ENCODE results near the gene THSD4. TPM values are rescaled to one million over a fixed set of nuclear protein-coding genes. Genes with fewer than 3 reads are reported as not detected.

THSD4 gene
- total RNA-seq, 1 experiment from 2014 or later: 29.3 TPM

GRCh38 chr15:71807125-71807629 lies 691.9 kb downstream of the THSD4 start:
- H3K36me3 ChIP-seq (ENCODE audit: low read depth): no peaks in the 10 kb centered on the region
- POLR2A ChIA-PET (ENCODE audit: unreplicated experiment): interaction anchor here (0.6 kb wide), 1 partner anchor 309 kb away, joined by 9 read pairs; no protein-coding TSS in a partner anchor
- H3K4me3 ChIP-seq: no peak overlapping the region
- no peak overlapping the region for H3K27ac ChIP-seq
- no peaks in the 10 kb centered on the region for H4K20me1 ChIP-seq (ENCODE audit: insufficient read depth)
- no peak overlapping the region for H3K4me2 ChIP-seq
- H3K9me2 ChIP-seq (ENCODE audit: insufficient read depth): no peaks in the 10 kb centered on the region
- DNase-seq: no peak
- no TSS peak for BruUV-seq (replicated peaks)
- no peaks in the 10 kb centered on the region for H3F3A ChIP-seq (ENCODE audit: insufficient read depth, low read depth)
- H2AFZ ChIP-seq: no peak overlapping the region
- CTCF ChIA-PET: interaction anchor here (0.5 kb wide), 1 partner anchor 391 kb away, joined by 15 read pairs; the partner anchor contains the start of gene GRAMD2A
- intact Hi-C loops (cut with micrococcal nuclease; ENCODE audit: unreplicated experiment): loop anchor here (10.0 kb wide), 1 partner anchor 912 kb away; the partner anchor contains the start of genes LRRC49 and THAP10
- no peaks in the 10 kb centered on the region for H3K9me3 ChIP-seq (ENCODE audit: insufficient read depth, low read depth)
- TF ChIP-seq EZH2 (IDR thresholded peaks at IDR 0.05; ENCODE audit: low read depth): no peak
- TF ChIP-seq, protein P1, sequence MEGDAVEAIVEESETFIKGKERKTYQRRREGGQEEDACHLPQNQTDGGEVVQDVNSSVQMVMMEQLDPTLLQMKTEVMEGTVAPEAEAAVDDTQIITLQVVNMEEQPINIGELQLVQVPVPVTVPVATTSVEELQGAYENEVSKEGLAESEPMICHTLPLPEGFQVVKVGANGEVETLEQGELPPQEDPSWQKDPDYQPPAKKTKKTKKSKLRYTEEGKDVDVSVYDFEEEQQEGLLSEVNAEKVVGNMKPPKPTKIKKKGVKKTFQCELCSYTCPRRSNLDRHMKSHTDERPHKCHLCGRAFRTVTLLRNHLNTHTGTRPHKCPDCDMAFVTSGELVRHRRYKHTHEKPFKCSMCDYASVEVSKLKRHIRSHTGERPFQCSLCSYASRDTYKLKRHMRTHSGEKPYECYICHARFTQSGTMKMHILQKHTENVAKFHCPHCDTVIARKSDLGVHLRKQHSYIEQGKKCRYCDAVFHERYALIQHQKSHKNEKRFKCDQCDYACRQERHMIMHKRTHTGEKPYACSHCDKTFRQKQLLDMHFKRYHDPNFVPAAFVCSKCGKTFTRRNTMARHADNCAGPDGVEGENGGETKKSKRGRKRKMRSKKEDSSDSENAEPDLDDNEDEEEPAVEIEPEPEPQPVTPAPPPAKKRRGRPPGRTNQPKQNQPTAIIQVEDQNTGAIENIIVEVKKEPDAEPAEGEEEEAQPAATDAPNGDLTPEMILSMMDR (conservative IDR thresholded peaks at IDR 0.05): no peak
- no peaks in the 10 kb centered on the region for H3K79me2 ChIP-seq (ENCODE audit: low read depth)
- peaks cover 7% of the 10 kb centered on the region; the same call in 1 of the 2 replicates for H3K4me1 ChIP-seq (replicated peaks; ENCODE audit: insufficient read depth)
- no peaks in the 10 kb centered on the region for H3K27me3 ChIP-seq (ENCODE audit: insufficient read depth, low read depth)

GRCh38 chr15:71807691-71808091 lies 692.4 kb downstream of the THSD4 start:
- Histone ChIP-seq H3K79me2 (ENCODE audit: low read depth) (no peaks in the 10 kb centered on the region), H3K9me2 (ENCODE audit: insufficient read depth) (no peaks in the 10 kb centered on the region), H2AFZ (no peak overlapping the region), H4K20me1 (ENCODE audit: insufficient read depth) (no peaks in the 10 kb centered on the region), H3K4me3 (no peak overlapping the region), H3K4me2 (no peak overlapping the region), H3K9me3 (ENCODE audit: insufficient read depth, low read depth) (no peaks in the 10 kb centered on the region), H3K36me3 (ENCODE audit: low read depth) (no peaks in the 10 kb centered on the region), H3F3A (ENCODE audit: insufficient read depth, low read depth) (no peaks in the 10 kb centered on the region), H3K27me3 (ENCODE audit: insufficient read depth, low read depth) (no peaks in the 10 kb centered on the region), H3K4me1 (replicated peaks; ENCODE audit: insufficient read depth) (peaks cover 7% of the 10 kb centered on the region; the same call in 1 of the 2 replicates), H3K27ac (no peak overlapping the region)
- DNase-seq: no peak
- ChIA-PET CTCF (interaction anchor here (0.5 kb wide), 1 partner anchor 390 kb away, joined by 15 read pairs; the partner anchor contains the start of gene GRAMD2A), POLR2A (ENCODE audit: unreplicated experiment) (interaction anchor here (0.6 kb wide), 1 partner anchor 308 kb away, joined by 9 read pairs; no protein-coding TSS in a partner anchor)
- TF ChIP-seq, protein P1 (conservative IDR thresholded peaks at IDR 0.05): no peak
- no peak for TF ChIP-seq EZH2 (IDR thresholded peaks at IDR 0.05; ENCODE audit: low read depth)
- no TSS peak for BruUV-seq (replicated peaks)
- intact Hi-C loops (cut with micrococcal nuclease; ENCODE audit: unreplicated experiment): loop anchor here (10.0 kb wide), 1 partner anchor 913 kb away; the partner anchor contains the start of genes LRRC49 and THAP10

DNA sequence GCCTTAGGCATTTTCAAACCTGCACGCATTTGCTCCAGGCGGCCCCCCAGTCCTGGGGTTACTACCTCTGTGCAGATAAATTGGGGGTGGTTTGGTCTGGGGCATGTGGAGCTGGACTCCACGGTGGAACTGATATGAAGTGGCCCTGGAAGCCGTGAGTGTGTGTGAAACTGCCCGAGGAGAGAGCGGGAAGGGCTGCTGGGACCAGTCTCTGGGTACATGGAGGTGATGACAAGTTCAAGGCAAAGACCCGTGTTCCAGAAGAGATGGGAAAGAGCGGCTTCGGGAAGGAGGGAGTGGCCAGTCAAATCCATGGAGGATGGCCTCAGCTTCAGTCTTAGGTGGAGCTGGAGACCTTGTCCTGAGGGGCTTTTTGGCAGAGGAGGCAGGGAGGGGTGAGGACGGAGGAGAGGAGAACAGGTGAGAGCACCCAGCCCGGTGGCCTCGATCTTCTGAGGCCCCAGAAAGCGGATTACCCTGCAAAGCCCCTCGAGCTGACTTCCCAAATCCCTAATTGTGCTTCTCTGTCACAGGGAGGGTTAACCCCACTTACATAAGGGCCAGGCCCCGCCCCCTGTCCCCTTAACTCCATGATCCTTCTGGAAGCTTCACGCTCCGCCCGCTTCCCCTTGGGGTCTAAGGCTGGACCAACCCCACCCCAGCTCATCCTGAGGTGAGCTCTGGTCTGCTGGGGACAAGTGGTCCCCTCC lies 693.2 kb downstream of the THSD4 start:
- H3K4me1 ChIP-seq (replicated peaks; ENCODE audit: insufficient read depth): peaks cover 7% of the 10 kb centered on the region; the same call in 1 of the 2 replicates
- H2AFZ ChIP-seq: no peak overlapping the region
- ChIA-PET CTCF (interaction anchor here (0.6 kb wide), 1 partner anchor 46 kb away, joined by 3 read pairs; no protein-coding TSS in a partner anchor), POLR2A (ENCODE audit: unreplicated experiment) (no interaction called here)
- H3K79me2 ChIP-seq (ENCODE audit: low read depth): no peaks in the 10 kb centered on the region
- no peaks in the 10 kb centered on the region for H3K36me3 ChIP-seq (ENCODE audit: low read depth)
- H3F3A ChIP-seq (ENCODE audit: insufficient read depth, low read depth): no peaks in the 10 kb centered on the region
- intact Hi-C loops (cut with micrococcal nuclease; ENCODE audit: unreplicated experiment): loop anchor here (10.0 kb wide), 1 partner anchor 914 kb away; the partner anchor contains the start of genes LRRC49 and THAP10
- TF ChIP-seq EZH2 (IDR thresholded peaks at IDR 0.05; ENCODE audit: low read depth): no peak
- TF ChIP-seq, protein P1 (conservative IDR thresholded peaks at IDR 0.05): no peak
- no peaks in the 10 kb centered on the region for H4K20me1 ChIP-seq (ENCODE audit: insufficient read depth)
- no peak for DNase-seq
- H3K9me2 ChIP-seq (ENCODE audit: insufficient read depth): no peaks in the 10 kb centered on the region
- no peaks in the 10 kb centered on the region for H3K9me3 ChIP-seq (ENCODE audit: insufficient read depth, low read depth)
- no peaks in the 10 kb centered on the region for H3K27me3 ChIP-seq (ENCODE audit: insufficient read depth, low read depth)
- H3K27ac ChIP-seq: no peak overlapping the region
- BruUV-seq (replicated peaks): no TSS peak
- H3K4me3 ChIP-seq: no peak overlapping the region
- H3K4me2 ChIP-seq: no peak overlapping the region
